Tibial nerve (tissue), 4 donors: ENCODE data around the gene FOSL2.

Experiments
- EP300 ChIP-seq, 2 donors: sonication (generic); formaldehyde crosslinking; IDR thresholded peaks; one replicate each; pipeline ENCODE4 v1.6.1; 2017; ENCODE audit warnings: antibody characterized with exemption in 2 of 2, mild to moderate bottlenecking in 1 of 2
- POLR2A ChIP-seq, 2 donors: fragments of 450-650 bp; IDR thresholded peaks; one replicate each; pipeline ENCODE4 v1.6.1; 2017; ENCODE audit warnings: antibody characterized with exemption in 2 of 2, mild to moderate bottlenecking in 2 of 2, moderate library complexity in 2 of 2
- TF ChIP-seq, protein P1 (sequence below), 5 experiments: fragments of 200-600 bp in 3 of 5; fragments of 450-650 bp in 2 of 5; sonication (generic) in 3 of 5; IDR thresholded peaks; one replicate each; pipeline ENCODE4 v1.5.1; 2016 to 2019; ENCODE audit warnings: antibody characterized with exemption in 5 of 5, mild to moderate bottlenecking in 3 of 5, moderate library complexity in 2 of 5

DNA sequence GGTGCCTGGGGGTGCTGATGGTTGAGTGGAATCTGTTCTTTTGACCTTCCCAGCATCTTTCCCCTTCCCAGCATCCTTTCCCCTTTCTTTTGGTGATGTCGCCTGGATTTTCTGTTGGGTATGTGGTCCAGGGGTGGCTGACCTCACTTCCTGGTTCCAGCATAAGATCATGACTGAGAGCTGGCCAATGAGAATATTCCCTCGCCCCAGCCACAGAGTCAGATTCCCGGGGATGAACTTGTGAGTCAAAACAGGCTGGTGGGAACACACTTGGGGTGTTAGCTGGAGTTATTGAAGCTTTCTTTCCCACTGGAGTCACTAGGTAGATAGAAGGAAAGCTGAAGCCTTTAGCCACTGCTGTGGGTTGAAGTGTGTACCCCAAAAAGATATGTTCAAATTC is 28.0 kb upstream of the FOSL2 start:
- TF ChIP-seq POLR2A (IDR thresholded peaks at IDR 0.05) (no peak), EP300 (IDR thresholded peaks at IDR 0.05) (no peak)
- TF ChIP-seq, protein P1, sequence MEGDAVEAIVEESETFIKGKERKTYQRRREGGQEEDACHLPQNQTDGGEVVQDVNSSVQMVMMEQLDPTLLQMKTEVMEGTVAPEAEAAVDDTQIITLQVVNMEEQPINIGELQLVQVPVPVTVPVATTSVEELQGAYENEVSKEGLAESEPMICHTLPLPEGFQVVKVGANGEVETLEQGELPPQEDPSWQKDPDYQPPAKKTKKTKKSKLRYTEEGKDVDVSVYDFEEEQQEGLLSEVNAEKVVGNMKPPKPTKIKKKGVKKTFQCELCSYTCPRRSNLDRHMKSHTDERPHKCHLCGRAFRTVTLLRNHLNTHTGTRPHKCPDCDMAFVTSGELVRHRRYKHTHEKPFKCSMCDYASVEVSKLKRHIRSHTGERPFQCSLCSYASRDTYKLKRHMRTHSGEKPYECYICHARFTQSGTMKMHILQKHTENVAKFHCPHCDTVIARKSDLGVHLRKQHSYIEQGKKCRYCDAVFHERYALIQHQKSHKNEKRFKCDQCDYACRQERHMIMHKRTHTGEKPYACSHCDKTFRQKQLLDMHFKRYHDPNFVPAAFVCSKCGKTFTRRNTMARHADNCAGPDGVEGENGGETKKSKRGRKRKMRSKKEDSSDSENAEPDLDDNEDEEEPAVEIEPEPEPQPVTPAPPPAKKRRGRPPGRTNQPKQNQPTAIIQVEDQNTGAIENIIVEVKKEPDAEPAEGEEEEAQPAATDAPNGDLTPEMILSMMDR (IDR thresholded peaks at IDR 0.05), result no peak
